NCI-H2196 treated with DMSO at 0.1 percent for 48 hours (cell line): ENCODE data around the gene SERPINB11.
"Not testable (repeated sequence)": the region's sequence is repeated elsewhere in the genome, so short reads cannot be mapped to it uniquely, and the experiment has no call there.

ENCODE experiments used
- DNase-seq: peaks from one replicate; lab custom pipeline; 2025; ENCODE audit not compliant: unreplicated experiment; lab: John Stamatoyannopoulos, UW

The SERPINB11 gene

GRCh38 chr18:63725682-63726480, 23.1 kb downstream of the SERPINB11 start:
- DNase-seq = no peak

- DNase-seq = no peak
These were observed 28.0 kb downstream of the SERPINB11 start for GRCh38 chr18:63730773-63731172.

GRCh38 chr18:63731215-63731614, 28.5 kb downstream of the SERPINB11 start:
- no peak for DNase-seq

- DNase-seq = no peak
These were observed 34.1 kb downstream of the SERPINB11 start for GRCh38 chr18:63736876-63737275.

GRCh38 chr18:63741769-63742168, 39.0 kb downstream of the SERPINB11 start:
- no peak for DNase-seq

- DNase-seq = no peak
These were observed 44.2 kb downstream of the SERPINB11 start for GRCh38 chr18:63747006-63747405.

- DNase-seq = no peak
These were observed 46.7 kb downstream of the SERPINB11 start for GRCh38 chr18:63749489-63749888.

- no peak for DNase-seq
These were observed 49.9 kb downstream of the SERPINB11 start for GRCh38 chr18:63752636-63753035.

- no peak for DNase-seq
These were observed 50.9 kb downstream of the SERPINB11 start for GRCh38 chr18:63753676-63754075.

GRCh38 chr18:63757541-63757940, 54.8 kb downstream of the SERPINB11 start:
- no peak for DNase-seq

- no peak for DNase-seq
These were observed 56.0 kb downstream of the SERPINB11 start for GRCh38 chr18:63758615-63759240.

GRCh38 chr18:63759786-63760185, 57.0 kb downstream of the SERPINB11 start:
- not testable (repeated sequence) for DNase-seq

- no peak for DNase-seq
These were observed 59.8 kb downstream of the SERPINB11 start for GRCh38 chr18:63762518-63762917.

GRCh38 chr18:63763831-63764600, 61.3 kb downstream of the SERPINB11 start:
- DNase-seq = no peak

- DNase-seq = no peak
These were observed 63.1 kb downstream of the SERPINB11 start for GRCh38 chr18:63765837-63766236.
